Measurements from ENCODE around the gene COQ2. TPM values are rescaled to one million over a fixed set of nuclear protein-coding genes. Genes with fewer than 3 reads are reported as not detected.

The COQ2 gene
- total and polyA plus RNA-seq, 2 experiments from 2014 or later: 21.1 to 25.3 TPM

GRCh38 chr4:83267121-83267829 lies 17.3 kb downstream of the COQ2 start:
- Histone ChIP-seq H2AFZ (no peak overlapping the region), H3K4me2 (no peak overlapping the region), H3K9me2 (ENCODE audit: insufficient read depth) (no peaks in the 10 kb centered on the region), H3K79me2 (replicated peaks; ENCODE audit: insufficient read depth) (no peaks in the 10 kb centered on the region), H3K4me3 (no peak overlapping the region), H3K27me3 (ENCODE audit: insufficient read depth) (no peaks in the 10 kb centered on the region), H3K27ac (ENCODE audit: low read depth) (no peak overlapping the region), H3K4me1 (ENCODE audit: insufficient read depth) (no peaks in the 10 kb centered on the region), H3K36me3 (ENCODE audit: insufficient read depth) (peaks cover 5% of the 10 kb centered on the region; the same call in 1 of the 2 replicates), H3F3A (replicated peaks; ENCODE audit: low read depth) (no peaks in the 10 kb centered on the region), H4K20me1 (replicated peaks; ENCODE audit: insufficient read depth) (0 out of 2 replicates have a peak, but pooled peaks cover 3% of the 10 kb centered on the region)
- no peak for TF ChIP-seq POLR2AphosphoS5 (IDR thresholded peaks at IDR 0.05; ENCODE audit: low read depth)
- no peak for TF ChIP-seq ZNF462 (CRISPR knock-in tag; IDR thresholded peaks at IDR 0.05)
- no peak for TF ChIP-seq EZH2 (IDR thresholded peaks at IDR 0.05; ENCODE audit: low read depth, unreplicated experiment)
- no peak for TF ChIP-seq REST (IDR thresholded peaks at IDR 0.05; ENCODE audit: unreplicated experiment)
- no peak for TF ChIP-seq STAT1 (IDR thresholded peaks at IDR 0.05; ENCODE audit: unreplicated experiment)
- no peak for TF ChIP-seq EZH2phosphoT487 (IDR thresholded peaks at IDR 0.05; ENCODE audit: unreplicated experiment)
- TF ChIP-seq ETS1 (IDR thresholded peaks at IDR 0.05): no peak
- TF ChIP-seq CREB1 (CRISPR knock-in tag; IDR thresholded peaks at IDR 0.05; ENCODE audit: low read depth): no peak
- no peak for TF ChIP-seq ZNF331 (CRISPR knock-in tag; IDR thresholded peaks at IDR 0.05; ENCODE audit: low read depth)
- TF ChIP-seq CTCF (conservative IDR thresholded peaks at IDR 0.05; ENCODE audit: low read depth in 2 of 2): no peak
- TF ChIP-seq ZNF114 (CRISPR knock-in tag; IDR thresholded peaks at IDR 0.05): no peak
- no peak for TF ChIP-seq JUNB (IDR thresholded peaks at IDR 0.05; ENCODE audit: unreplicated experiment)
- no peak for TF ChIP-seq NANOG (IDR thresholded peaks at IDR 0.05; ENCODE audit: borderline replicate concordance)
- Mint-ChIP-seq H3K36me3 (ENCODE audit: low read depth) (peaks cover 5% of the 10 kb centered on the region; the same call in 2 of the 3 replicates), H3K9me3 (no peaks in the 10 kb centered on the region), H3K27ac (no peak overlapping the region), H3K27me3 (ENCODE audit: insufficient read depth, low read depth, poor library complexity) (no peaks in the 10 kb centered on the region), H3K4me1 (no peaks in the 10 kb centered on the region), H3K4me3 (no peak overlapping the region)
- ATAC-seq: no peak
- DNase-seq (ENCODE audit: low spot score): no peak
